Upper lobe of left lung (tissue), 4 donors: ENCODE results near the gene UBASH3B.

Experiments
- CTCF ChIP-seq, 6 experiments: fragments of 450-650 bp in 4 of 6; fragments of 200-600 bp in 2 of 6; sonication (generic) in 2 of 6; IDR thresholded peaks; one replicate each; pipeline ENCODE4 v1.5.1; 2016 to 2019; ENCODE audit warnings: antibody characterized with exemption in 6 of 6
- POLR2A ChIP-seq, 4 donors: fragments of 450-650 bp; IDR thresholded peaks; one replicate each; pipeline ENCODE4 v1.5.1; 2016 to 2017; ENCODE audit warnings: antibody characterized with exemption in 4 of 4, mild to moderate bottlenecking in 2 of 4

- TF ChIP-seq CTCF (IDR thresholded peaks at IDR 0.05) (no peak), POLR2A (IDR thresholded peaks at IDR 0.05) (no peak)
Measured at GRCh38 chr11:122780296-122780949, 124.9 kb downstream of the UBASH3B start.
